ENCODE data around the gene ZNRF3.

DNA sequence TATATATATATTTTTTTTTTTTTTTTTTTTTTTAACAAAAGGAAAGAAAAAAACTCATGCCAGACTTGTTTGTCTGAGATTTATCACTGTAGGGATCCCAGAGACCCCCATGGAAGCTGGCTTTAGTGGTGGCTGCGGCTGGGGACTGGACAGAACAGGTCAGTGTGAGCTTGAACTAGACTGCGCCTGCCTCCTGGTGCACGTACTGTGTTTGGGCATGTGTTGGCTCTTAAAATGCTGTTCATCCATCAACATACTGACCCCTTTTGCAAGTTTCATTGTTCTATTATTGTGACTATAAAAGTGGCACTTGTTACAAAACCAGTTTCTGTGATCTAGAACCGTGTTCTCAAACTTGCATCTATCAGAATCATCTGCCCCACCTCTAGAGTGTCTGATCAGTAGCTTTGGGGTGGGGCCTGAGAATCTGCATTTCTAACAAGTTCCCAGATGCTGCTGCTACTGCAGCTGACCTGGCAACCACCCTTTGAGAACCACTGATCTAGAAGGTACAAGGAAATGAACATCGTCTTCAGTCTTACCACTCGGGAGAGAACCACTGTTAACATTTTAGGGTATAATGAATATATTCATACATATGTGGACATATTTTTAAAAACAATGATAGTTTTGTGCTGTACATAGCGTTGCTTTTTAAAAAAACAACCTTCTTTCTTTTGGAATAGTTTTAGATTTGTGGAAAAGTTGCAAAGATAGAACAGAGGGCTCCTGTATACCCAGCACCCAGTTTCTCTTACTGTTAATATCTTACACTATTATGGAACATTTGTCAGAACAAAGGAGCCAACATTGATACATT lies 54.0 kb downstream of the ZNRF3 start:
- TF ChIP-seq, protein P1, sequence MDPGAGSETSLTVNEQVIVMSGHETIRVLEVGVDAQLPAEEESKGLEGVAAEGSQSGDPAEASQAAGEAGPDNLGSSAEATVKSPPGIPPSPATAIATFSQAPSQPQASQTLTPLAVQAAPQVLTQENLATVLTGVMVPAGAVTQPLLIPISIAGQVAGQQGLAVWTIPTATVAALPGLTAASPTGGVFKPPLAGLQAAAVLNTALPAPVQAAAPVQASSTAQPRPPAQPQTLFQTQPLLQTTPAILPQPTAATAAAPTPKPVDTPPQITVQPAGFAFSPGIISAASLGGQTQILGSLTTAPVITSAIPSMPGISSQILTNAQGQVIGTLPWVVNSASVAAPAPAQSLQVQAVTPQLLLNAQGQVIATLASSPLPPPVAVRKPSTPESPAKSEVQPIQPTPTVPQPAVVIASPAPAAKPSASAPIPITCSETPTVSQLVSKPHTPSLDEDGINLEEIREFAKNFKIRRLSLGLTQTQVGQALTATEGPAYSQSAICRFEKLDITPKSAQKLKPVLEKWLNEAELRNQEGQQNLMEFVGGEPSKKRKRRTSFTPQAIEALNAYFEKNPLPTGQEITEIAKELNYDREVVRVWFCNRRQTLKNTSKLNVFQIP (CRISPR knock-in tag; IDR thresholded peaks at IDR 0.05; ENCODE audit: borderline replicate concordance, low read depth) = no peak
- TF ChIP-seq ZFP3 (CRISPR knock-in tag; IDR thresholded peaks at IDR 0.05) (no peak), ARNTL (CRISPR knock-in tag; IDR thresholded peaks at IDR 0.05; ENCODE audit: borderline replicate concordance, low read depth) (no peak), ZNF565 (CRISPR knock-in tag; conservative IDR thresholded peaks at IDR 0.05; ENCODE audit: low read depth) (no peak), ZNF70 (CRISPR knock-in tag; IDR thresholded peaks at IDR 0.05) (no peak), TCF4 (CRISPR knock-in tag; IDR thresholded peaks at IDR 0.05; ENCODE audit: borderline replicate concordance) (no peak), ZFP30 (CRISPR knock-in tag; IDR thresholded peaks at IDR 0.05) (no peak), TOX (CRISPR knock-in tag; IDR thresholded peaks at IDR 0.05; ENCODE audit: borderline replicate concordance) (no peak), SNAI2 (CRISPR knock-in tag; IDR thresholded peaks at IDR 0.05) (no peak)
- TF ChIP-seq, protein P2, sequence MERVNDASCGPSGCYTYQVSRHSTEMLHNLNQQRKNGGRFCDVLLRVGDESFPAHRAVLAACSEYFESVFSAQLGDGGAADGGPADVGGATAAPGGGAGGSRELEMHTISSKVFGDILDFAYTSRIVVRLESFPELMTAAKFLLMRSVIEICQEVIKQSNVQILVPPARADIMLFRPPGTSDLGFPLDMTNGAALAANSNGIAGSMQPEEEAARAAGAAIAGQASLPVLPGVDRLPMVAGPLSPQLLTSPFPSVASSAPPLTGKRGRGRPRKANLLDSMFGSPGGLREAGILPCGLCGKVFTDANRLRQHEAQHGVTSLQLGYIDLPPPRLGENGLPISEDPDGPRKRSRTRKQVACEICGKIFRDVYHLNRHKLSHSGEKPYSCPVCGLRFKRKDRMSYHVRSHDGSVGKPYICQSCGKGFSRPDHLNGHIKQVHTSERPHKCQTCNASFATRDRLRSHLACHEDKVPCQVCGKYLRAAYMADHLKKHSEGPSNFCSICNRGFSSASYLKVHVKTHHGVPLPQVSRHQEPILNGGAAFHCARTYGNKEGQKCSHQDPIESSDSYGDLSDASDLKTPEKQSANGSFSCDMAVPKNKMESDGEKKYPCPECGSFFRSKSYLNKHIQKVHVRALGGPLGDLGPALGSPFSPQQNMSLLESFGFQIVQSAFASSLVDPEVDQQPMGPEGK (CRISPR knock-in tag; IDR thresholded peaks at IDR 0.05; ENCODE audit: borderline replicate concordance) = no peak
- TF ChIP-seq, protein P3, sequence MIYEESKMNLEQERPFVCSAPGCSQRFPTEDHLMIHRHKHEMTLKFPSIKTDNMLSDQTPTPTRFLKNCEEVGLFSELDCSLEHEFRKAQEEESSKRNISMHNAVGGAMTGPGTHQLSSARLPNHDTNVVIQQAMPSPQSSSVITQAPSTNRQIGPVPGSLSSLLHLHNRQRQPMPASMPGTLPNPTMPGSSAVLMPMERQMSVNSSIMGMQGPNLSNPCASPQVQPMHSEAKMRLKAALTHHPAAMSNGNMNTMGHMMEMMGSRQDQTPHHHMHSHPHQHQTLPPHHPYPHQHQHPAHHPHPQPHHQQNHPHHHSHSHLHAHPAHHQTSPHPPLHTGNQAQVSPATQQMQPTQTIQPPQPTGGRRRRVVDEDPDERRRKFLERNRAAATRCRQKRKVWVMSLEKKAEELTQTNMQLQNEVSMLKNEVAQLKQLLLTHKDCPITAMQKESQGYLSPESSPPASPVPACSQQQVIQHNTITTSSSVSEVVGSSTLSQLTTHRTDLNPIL (CRISPR knock-in tag; IDR thresholded peaks at IDR 0.05; ENCODE audit: low read depth) = no peak
- TF ChIP-seq, protein P4, sequence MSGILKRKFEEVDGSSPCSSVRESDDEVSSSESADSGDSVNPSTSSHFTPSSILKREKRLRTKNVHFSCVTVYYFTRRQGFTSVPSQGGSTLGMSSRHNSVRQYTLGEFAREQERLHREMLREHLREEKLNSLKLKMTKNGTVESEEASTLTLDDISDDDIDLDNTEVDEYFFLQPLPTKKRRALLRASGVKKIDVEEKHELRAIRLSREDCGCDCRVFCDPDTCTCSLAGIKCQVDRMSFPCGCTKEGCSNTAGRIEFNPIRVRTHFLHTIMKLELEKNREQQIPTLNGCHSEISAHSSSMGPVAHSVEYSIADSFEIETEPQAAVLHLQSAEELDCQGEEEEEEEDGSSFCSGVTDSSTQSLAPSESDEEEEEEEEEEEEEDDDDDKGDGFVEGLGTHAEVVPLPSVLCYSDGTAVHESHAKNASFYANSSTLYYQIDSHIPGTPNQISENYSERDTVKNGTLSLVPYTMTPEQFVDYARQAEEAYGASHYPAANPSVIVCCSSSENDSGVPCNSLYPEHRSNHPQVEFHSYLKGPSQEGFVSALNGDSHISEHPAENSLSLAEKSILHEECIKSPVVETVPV (CRISPR knock-in tag; IDR thresholded peaks at IDR 0.05) = no peak

Measured in SK-N-SH treated with all-trans-retinoic acid at 6 μM for 48 hours (cell line).